B cell (primary cell): ENCODE data around the gene ENKUR. TPM values are rescaled to one million over a fixed set of nuclear protein-coding genes. Genes with fewer than 3 reads are reported as not detected.

Experiments used
- ATAC-seq: fragments of 200-7000 bp; cut with Tn5 transposase; one replicate; pipeline ENCODE4 v1.10.0; 2021; ENCODE audit warnings: low read depth, mild to moderate bottlenecking, moderate number of reproducible peaks, moderate library complexity
- CTCF ChIA-PET: fragments of 350-600 bp; sonication (Branson Sonifier 250); formaldehyde crosslinking; loops from one replicate; lab custom pipeline; 2021; ENCODE audit warnings: antibody characterized with exemption, inconsistent platforms; lab: Charles Lee
- POLR2A ChIA-PET: fragments of 350-600 bp; sonication (Branson Sonifier 250); formaldehyde crosslinking; loops from one replicate; lab custom pipeline; 2021; ENCODE audit warnings: antibody characterized with exemption; lab: Charles Lee
- DNase-seq: peaks from one replicate; pipeline ENCODE4 v3.0.0; 2013
- H2AFZ ChIP-seq: 2 replicates; pipeline ENCODE4 v1.6.1; 2012; ENCODE audit warnings: mild to moderate bottlenecking, low read depth, low read length; ENCODE audit not compliant: insufficient read depth, poor library complexity, severe bottlenecking
- H3K27ac ChIP-seq, 2 donors: 1 replicate in 1 of 2; 2 replicates in 1 of 2; pipeline ENCODE4 v1.5.1; 2012 to 2013; ENCODE audit warnings: low read length in 2 of 2, mild to moderate bottlenecking in 2 of 2, moderate library complexity in 1 of 2
- H3K27me3 ChIP-seq, 4 experiments: fragments of 200-600 bp in 1 of 4; sonication (generic) in 1 of 4; replicated peaks in 1 of 4; 1 replicate in 2 of 4; 2 replicates in 2 of 4; pipeline versions ENCODE4 v1.6.1 to v1.7.0; 2013 to 2016; ENCODE audit warnings: low read length in 3 of 4, mild to moderate bottlenecking in 2 of 4, mixed read lengths in 1 of 4, moderate library complexity in 1 of 4; ENCODE audit not compliant: insufficient read depth in 4 of 4, control insufficient read depth in 3 of 4; ENCODE audit errors: control extremely low read depth in 1 of 4
- H3K36me3 ChIP-seq, 2 experiments: replicated peaks in 1 of 2; 1 replicate in 1 of 2; 2 replicates in 1 of 2; pipeline versions ENCODE4 v1.6.1 to v1.7.1; 2013; ENCODE audit warnings: low read length in 1 of 2; ENCODE audit not compliant: insufficient read depth in 2 of 2, control insufficient read depth in 1 of 2; ENCODE audit errors: control extremely low read depth in 1 of 2, extremely low read depth in 1 of 2
- H3K4me1 ChIP-seq, 2 donors: fragments of 200-600 bp in 1 of 2; sonication (generic) in 1 of 2; 1 replicate in 1 of 2; 2 replicates in 1 of 2; pipeline versions ENCODE4 v1.5.1 to v1.6.1; 2013 to 2017; ENCODE audit warnings: low read length in 2 of 2; ENCODE audit not compliant: control insufficient read depth in 2 of 2, insufficient read depth in 2 of 2
- H3K4me2 ChIP-seq: replicated peaks from 2 replicates; pipeline ENCODE3; 2012; ENCODE audit warnings: mild to moderate bottlenecking, low read depth, low read length; ENCODE audit not compliant: poor library complexity, severe bottlenecking
- H3K4me3 ChIP-seq, 5 experiments: fragments of 200-600 bp in 1 of 5; sonication (generic) in 1 of 5; 1 replicate in 3 of 5; 2 replicates in 2 of 5; pipeline versions ENCODE4 v1.5.1 to v1.7.0; 2011 to 2016; ENCODE audit warnings: low read length in 4 of 5, mild to moderate bottlenecking in 4 of 5, low read depth in 2 of 5, control low read depth in 1 of 5, moderate library complexity in 1 of 5; ENCODE audit not compliant: insufficient read depth in 1 of 5; ENCODE audit errors: control extremely low read depth in 1 of 5, extremely low read depth in 1 of 5
- H3K79me2 ChIP-seq: fragments of 200-600 bp; sonication (generic); one replicate; pipeline ENCODE4 v1.6.0; 2016; ENCODE audit warnings: low read length; ENCODE audit not compliant: control insufficient read depth, insufficient read depth
- H3K9ac ChIP-seq: fragments of 200-600 bp; sonication (generic); 2 replicates; pipeline ENCODE4 v1.6.1; 2017; ENCODE audit warnings: mild to moderate bottlenecking, low read length, moderate library complexity
- H3K9me3 ChIP-seq, 3 donors: one replicate each; pipeline versions ENCODE4 v1.6.1 to v1.7.1; 2013; ENCODE audit warnings: low read length in 2 of 3; ENCODE audit not compliant: control insufficient read depth in 2 of 3, insufficient read depth in 1 of 3; ENCODE audit errors: control extremely low read depth in 1 of 3
- H4K20me1 ChIP-seq: 2 replicates; pipeline ENCODE4 v1.6.0; 2012; ENCODE audit warnings: mild to moderate bottlenecking, low read length; ENCODE audit not compliant: insufficient read depth, control insufficient read depth, poor library complexity, severe bottlenecking
- H3K27ac Mint-ChIP-seq: one replicate; pipeline ENCODE4 v1.8.0; 2021; ENCODE audit warnings: mixed read lengths
- H3K27me3 Mint-ChIP-seq: one replicate; pipeline ENCODE4 v1.8.0; 2021; ENCODE audit warnings: mixed read lengths
- H3K4me1 Mint-ChIP-seq: one replicate; pipeline ENCODE4 v1.8.0; 2021; ENCODE audit warnings: mixed read lengths
- H3K4me3 Mint-ChIP-seq: one replicate; pipeline ENCODE4 v1.8.0; 2021; ENCODE audit warnings: mixed read lengths
- H3K9me3 Mint-ChIP-seq: one replicate; pipeline ENCODE4 v1.8.0; 2022; ENCODE audit warnings: mixed read lengths; ENCODE audit not compliant: insufficient read depth
- EZH2 ChIP-seq: IDR thresholded peaks from 2 replicates; pipeline ENCODE4 v1.6.1; 2012; ENCODE audit warnings: borderline replicate concordance, low read depth, mild to moderate bottlenecking, moderate library complexity, low read length; ENCODE audit not compliant: insufficient read depth, poor library complexity, severe bottlenecking
- WGBS: methylation state at CpG from one replicate; pipeline ENCODE4 v1.1.5; 2013; ENCODE audit warnings: missing lambda C conversion rate; ENCODE audit not compliant: insufficient coverage; 5-methylcytosine and 5-hydroxymethylcytosine counted together
- intact Hi-C: fragments of 100-400 bp; cut with micrococcal nuclease; formaldehyde crosslinking; loops from one replicate; pipeline ENCODE4 v1.10.0; 2022
- polyA plus RNA-seq: library from polyadenylated mRNA; depleted of rRNA; stranded (reverse); fragments of >200 nt; gene quantifications from 2 replicates; pipeline ENCODE4 v1.2.3, GENCODE V29; 2012
- total RNA-seq, 2 donors: library from RNA; stranded (reverse); fragments of 120-200 nt in 1 of 2; gene quantifications; 1 replicate in 1 of 2; 2 replicates in 1 of 2; pipeline versions ENCODE4 v1.2.3 to v1.2.4, GENCODE V29; 2013 to 2022
- TF ChIP-seq, protein P1 (sequence below): fragments of 200-600 bp; IDR thresholded peaks from one replicate; pipeline ENCODE4 v1.8.0; 2022; ENCODE audit warnings: antibody characterized with exemption, mild to moderate bottlenecking

Gene ENKUR
- total and polyA plus RNA-seq, 2 donors (not counting 1 experiment from before 2014, with no cell fraction given): not detected

DNA sequence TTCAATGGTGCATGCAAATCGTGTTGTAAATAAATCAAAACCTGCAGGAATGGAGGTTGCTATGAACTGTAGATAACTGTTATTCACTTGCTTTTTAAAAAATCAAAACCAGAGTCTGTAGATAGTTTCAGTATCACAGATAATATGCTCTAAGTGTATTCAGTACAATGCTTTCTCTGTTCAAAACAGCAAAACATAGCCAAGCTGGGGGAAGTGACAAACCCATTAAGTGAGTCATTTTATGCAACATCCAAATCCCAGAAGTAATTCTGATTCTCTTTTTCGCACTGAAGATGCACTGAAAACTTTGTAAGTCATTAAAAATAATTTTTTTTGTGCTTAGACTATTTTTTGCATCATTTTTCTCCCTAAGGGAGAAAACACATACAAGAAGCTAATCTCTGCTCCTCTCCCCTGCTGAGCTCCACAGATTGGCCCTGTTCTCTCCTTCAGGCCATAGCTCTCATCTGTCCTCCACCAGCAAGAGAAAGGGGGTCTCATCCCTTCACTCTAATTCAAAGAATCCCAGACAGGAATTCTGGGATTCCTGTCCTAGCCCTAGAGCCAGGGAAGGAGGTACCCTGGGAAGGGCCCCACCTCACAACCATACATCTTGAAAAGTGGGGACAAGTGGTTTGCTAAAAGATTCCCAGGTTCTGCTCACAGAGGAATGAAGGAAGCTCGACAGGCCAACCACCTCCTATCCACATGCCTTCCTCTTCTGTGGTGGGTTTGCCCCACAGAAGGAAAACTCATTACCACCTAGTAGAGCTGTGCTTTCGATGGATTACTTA, 68.5 kb downstream of the ENKUR start:
- intact Hi-C loops: no loop called here
- ATAC-seq (no peak), DNase-seq (no peak)
- Histone ChIP-seq H3K4me3 (no peak overlapping the region), H3K27me3 (peaks cover 0 to 6% (median 0%) of the 10 kb centered on the region in 4 experiments), H3K9ac (no peak overlapping the region), H3K27ac (no peak overlapping the region), H4K20me1 (no peaks in the 10 kb centered on the region), H3K36me3 (no peaks in the 10 kb centered on the region), H3K79me2 (no peaks in the 10 kb centered on the region), H3K9me3 (no peaks in the 10 kb centered on the region), H2AFZ (no peak overlapping the region), H3K4me2 (no peak overlapping the region), H3K4me1 (peaks cover 0 to 3% of the 10 kb centered on the region in 2 donors)
- Mint-ChIP-seq H3K4me1 (peaks cover 8% of the 10 kb centered on the region), H3K27ac (no peak overlapping the region), H3K4me3 (no peak overlapping the region), H3K27me3 (peaks cover 5% of the 10 kb centered on the region), H3K9me3 (peaks cover 2% of the 10 kb centered on the region)
- TF ChIP-seq EZH2: no peak
- TF ChIP-seq, protein P1, sequence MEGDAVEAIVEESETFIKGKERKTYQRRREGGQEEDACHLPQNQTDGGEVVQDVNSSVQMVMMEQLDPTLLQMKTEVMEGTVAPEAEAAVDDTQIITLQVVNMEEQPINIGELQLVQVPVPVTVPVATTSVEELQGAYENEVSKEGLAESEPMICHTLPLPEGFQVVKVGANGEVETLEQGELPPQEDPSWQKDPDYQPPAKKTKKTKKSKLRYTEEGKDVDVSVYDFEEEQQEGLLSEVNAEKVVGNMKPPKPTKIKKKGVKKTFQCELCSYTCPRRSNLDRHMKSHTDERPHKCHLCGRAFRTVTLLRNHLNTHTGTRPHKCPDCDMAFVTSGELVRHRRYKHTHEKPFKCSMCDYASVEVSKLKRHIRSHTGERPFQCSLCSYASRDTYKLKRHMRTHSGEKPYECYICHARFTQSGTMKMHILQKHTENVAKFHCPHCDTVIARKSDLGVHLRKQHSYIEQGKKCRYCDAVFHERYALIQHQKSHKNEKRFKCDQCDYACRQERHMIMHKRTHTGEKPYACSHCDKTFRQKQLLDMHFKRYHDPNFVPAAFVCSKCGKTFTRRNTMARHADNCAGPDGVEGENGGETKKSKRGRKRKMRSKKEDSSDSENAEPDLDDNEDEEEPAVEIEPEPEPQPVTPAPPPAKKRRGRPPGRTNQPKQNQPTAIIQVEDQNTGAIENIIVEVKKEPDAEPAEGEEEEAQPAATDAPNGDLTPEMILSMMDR: no peak
- ChIA-PET POLR2A (no interaction called here), CTCF (interaction anchor here (0.7 to 1.0 kb wide), 2 partner anchors 9 to 305 kb away, joined by 3 to 4 read pairs; no protein-coding TSS in a partner anchor)
- WGBS: 78% methylated on average over 2 of the region's 4 CpGs

DNA sequence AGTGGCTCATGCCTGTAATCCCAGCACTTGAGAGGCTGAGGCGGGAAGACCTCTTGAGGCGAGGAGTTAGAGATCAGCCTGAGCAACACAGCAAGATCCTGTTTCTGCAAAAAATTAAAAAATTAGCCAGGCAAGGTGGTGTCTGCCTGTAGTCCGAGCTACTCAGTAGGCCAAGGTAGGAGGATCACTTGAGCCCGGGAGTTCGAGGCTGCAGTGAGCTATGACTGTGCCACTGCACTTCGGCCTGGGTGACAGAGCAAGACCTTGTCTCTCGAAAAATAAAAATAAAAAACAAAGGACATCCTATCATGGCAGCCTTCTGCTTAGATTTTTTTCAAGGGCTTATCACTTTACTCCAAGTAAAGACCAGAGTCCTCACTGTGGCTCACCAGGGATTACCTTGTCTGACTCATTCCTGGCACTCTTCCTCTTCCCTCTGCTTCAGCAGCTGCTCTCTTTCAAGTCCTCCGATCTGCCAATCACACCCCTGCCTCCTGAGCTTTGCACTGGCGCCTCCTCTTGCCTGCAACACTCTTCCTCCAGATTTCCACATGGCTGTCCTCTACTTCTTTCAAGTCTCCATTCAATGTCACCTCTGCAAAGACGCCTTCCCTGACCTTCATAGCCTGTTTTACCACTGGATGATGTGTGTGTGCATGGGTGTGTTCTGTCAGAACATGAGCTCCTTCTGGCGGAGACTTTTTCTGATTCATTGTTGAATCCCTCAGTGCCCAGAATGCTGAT, 71.3 kb downstream of the ENKUR start:
- Histone ChIP-seq H3K79me2 (no peaks in the 10 kb centered on the region), H3K9ac (no peak overlapping the region), H3K27me3 (no peaks in the 10 kb centered on the region), H3K36me3 (no peaks in the 10 kb centered on the region), H4K20me1 (no peaks in the 10 kb centered on the region), H3K9me3 (no peaks in the 10 kb centered on the region), H3K4me3 (no peak overlapping the region), H3K27ac (no peak overlapping the region), H3K4me2 (no peak overlapping the region), H3K4me1 (no peaks in the 10 kb centered on the region), H2AFZ (no peak overlapping the region)
- ChIA-PET POLR2A (no interaction called here), CTCF (no interaction called here)
- Mint-ChIP-seq H3K4me3 (no peak overlapping the region), H3K9me3 (peaks cover 2% of the 10 kb centered on the region), H3K4me1 (no peaks in the 10 kb centered on the region), H3K27ac (no peak overlapping the region), H3K27me3 (no peaks in the 10 kb centered on the region)
- intact Hi-C loops: no loop called here
- ATAC-seq: no peak
- 98% methylated on average over 8 of the region's 11 CpGs for WGBS
- DNase-seq: no peak
- TF ChIP-seq, protein P1: no peak
- TF ChIP-seq EZH2: no peak
